Mucosa of descending colon (tissue), 3 donors: ENCODE data around the gene KCNG1. TPM values are rescaled to one million over a fixed set of nuclear protein-coding genes. Genes with fewer than 3 reads are reported as not detected.

Source experiments
- ATAC-seq: fragments of 200-7000 bp; cut with Tn5 transposase; one replicate; pipeline ENCODE4 v1.9.1; 2020; ENCODE audit warnings: mild to moderate bottlenecking, moderate library complexity
- DNase-seq, 3 donors: peaks; one replicate each; pipeline ENCODE4 v3.0.0-alpha.2; 2020
- H3K36me3 ChIP-seq: fragments of 200-600 bp; one replicate; pipeline ENCODE4 v1.8.0; 2021; ENCODE audit warnings: low read depth, mild to moderate bottlenecking
- H3K4me1 ChIP-seq: fragments of 200-600 bp; one replicate; pipeline ENCODE4 v1.8.0; 2021; ENCODE audit warnings: low read depth, mild to moderate bottlenecking
- H3K4me3 ChIP-seq: fragments of 200-600 bp; one replicate; pipeline ENCODE4 v1.8.0; 2021; ENCODE audit warnings: mild to moderate bottlenecking
- H3K9me3 ChIP-seq: fragments of 200-600 bp; one replicate; pipeline ENCODE4 v1.8.0; 2021; ENCODE audit warnings: mild to moderate bottlenecking
- CTCF ChIP-seq: fragments of 200-600 bp; IDR thresholded peaks from one replicate; pipeline ENCODE4 v1.8.0; 2022; ENCODE audit warnings: antibody characterized with exemption, mild to moderate bottlenecking
- intact Hi-C, 2 donors: fragments of 100-400 bp; cut with DNase I in 1 of 2; cut with micrococcal nuclease in 1 of 2; formaldehyde crosslinking; loops; one replicate each; pipeline versions ENCODE4 v1.11.0 to v1.11.1; 2022; cut with DNase I, micrococcal nuclease
- total RNA-seq, 3 donors: library from RNA; stranded (reverse); fragmentation: NEBNext Ultra II Directional in 2 of 3; extraction: Animal tissue kit (Norgen Biotek cat#: 25700) in 2 of 3; gene quantifications; one replicate each; pipeline versions ENCODE4 v1.2.1 to v1.2.4, GENCODE V29; 2021 to 2023
- donor health status: DM: no; HTN: no; CAD: no; lungs with moderate emphysema.
- donor health status: DM: no; HTN: no; CAD: no.
- donor health status: DM: no; HTN: yes; CAD: no.

The KCNG1 gene
- total RNA-seq, 3 donors from 2014 or later = 6.3 to 16.9 (median 7.2) TPM

GRCh38 chr20:51034476-51034875, 11.6 kb upstream of the KCNG1 start:
- intact Hi-C loops = no loop called here
- ATAC-seq (no peak), DNase-seq (no peak)
- H3K4me3 ChIP-seq = no peak overlapping the region
- no peaks in the 10 kb centered on the region for H3K4me1 ChIP-seq
- no peaks in the 10 kb centered on the region for H3K9me3 ChIP-seq
- no peaks in the 10 kb centered on the region for H3K36me3 ChIP-seq
- no peak for TF ChIP-seq CTCF

GRCh38 chr20:51029963-51030920, 7.3 kb upstream of the KCNG1 start:
- DNase-seq (no peak), ATAC-seq (no peak)
- no peaks in the 10 kb centered on the region for H3K36me3 ChIP-seq
- H3K9me3 ChIP-seq = no peaks in the 10 kb centered on the region
- TF ChIP-seq CTCF = no peak
- intact Hi-C loops = no loop called here
- H3K4me1 ChIP-seq = no peaks in the 10 kb centered on the region
- H3K4me3 ChIP-seq = no peak overlapping the region

GRCh38 chr20:51029556-51029955, 6.6 kb upstream of the KCNG1 start:
- intact Hi-C loops = no loop called here

GRCh38 chr20:51028616-51029212, 5.8 kb upstream of the KCNG1 start:
- DNase-seq (no peak), ATAC-seq (no peak)
- H3K36me3 ChIP-seq = no peaks in the 10 kb centered on the region
- H3K4me1 ChIP-seq = no peaks in the 10 kb centered on the region
- intact Hi-C loops = no loop called here
- no peak for TF ChIP-seq CTCF
- H3K9me3 ChIP-seq = no peaks in the 10 kb centered on the region
- H3K4me3 ChIP-seq = no peak overlapping the region

More at GRCh38 chr20:51029556-51029955, 6.6 kb upstream of the KCNG1 start:
- Histone ChIP-seq H3K4me1 (no peaks in the 10 kb centered on the region), H3K36me3 (no peaks in the 10 kb centered on the region), H3K4me3 (no peak overlapping the region), H3K9me3 (no peaks in the 10 kb centered on the region)
- no peak for ATAC-seq
- TF ChIP-seq CTCF = no peak
- no peak for DNase-seq

GRCh38 chr20:51027035-51027795, 4.3 kb upstream of the KCNG1 start:
- no peak overlapping the region for H3K4me3 ChIP-seq
- no peaks in the 10 kb centered on the region for H3K9me3 ChIP-seq
- no peak for DNase-seq
- H3K36me3 ChIP-seq = no peaks in the 10 kb centered on the region
- no peak for TF ChIP-seq CTCF
- H3K4me1 ChIP-seq = peaks cover 3% of the 10 kb centered on the region
- ATAC-seq = no peak
- intact Hi-C loops = no loop called here
